ENCODE measurements around the gene SFXN4. TPM values are rescaled to one million over a fixed set of nuclear protein-coding genes. Genes with fewer than 3 reads are reported as not detected.
A peak's percentile ranks its signal among the peaks of the same experiment; 100 is the strongest.
"Not testable (repeated sequence)": the region's sequence is repeated elsewhere in the genome, so short reads cannot be mapped to it uniquely, and the experiment has no call there.

The SFXN4 gene
- total RNA-seq, 1 experiment from 2014 or later = 15.4 TPM

GRCh38 chr10:119115926-119116325 lies 49.6 kb downstream of the SFXN4 start:
- Histone ChIP-seq H3K79me2 (ENCODE audit: low read depth) (no peaks in the 10 kb centered on the region), H3K27me3 (ENCODE audit: insufficient read depth, low read depth) (no peaks in the 10 kb centered on the region), H3K4me2 (no peak overlapping the region), H3K9me3 (ENCODE audit: insufficient read depth, low read depth) (no peaks in the 10 kb centered on the region), H3K27ac (no peak overlapping the region), H3K9me2 (ENCODE audit: insufficient read depth) (no peaks in the 10 kb centered on the region), H3F3A (ENCODE audit: insufficient read depth, low read depth) (peaks cover 34% of the 10 kb centered on the region), H3K4me1 (replicated peaks; ENCODE audit: insufficient read depth) (peaks cover 34% of the 10 kb centered on the region), H3K4me3 (no peak overlapping the region), H2AFZ (no peak overlapping the region), H3K36me3 (ENCODE audit: low read depth) (no peaks in the 10 kb centered on the region), H4K20me1 (ENCODE audit: insufficient read depth) (no peaks in the 10 kb centered on the region)
- no peak for DNase-seq
- CTCF ChIA-PET = no interaction called here
- no TSS peak for BruUV-seq (replicated peaks)
- intact Hi-C loops (cut with micrococcal nuclease; ENCODE audit: unreplicated experiment) = no loop called here
- POLR2A ChIA-PET (ENCODE audit: unreplicated experiment) = no interaction called here
- no peak for TF ChIP-seq EZH2 (IDR thresholded peaks at IDR 0.05; ENCODE audit: low read depth)
- no peak for TF ChIP-seq CTCF (conservative IDR thresholded peaks at IDR 0.05)

GRCh38 chr10:119113751-119114732 lies 51.5 kb downstream of the SFXN4 start:
- CTCF ChIA-PET = interaction anchor here (0.6 to 0.8 kb wide), 2 partner anchors 10 to 13 kb away, joined by 3 to 4 read pairs; partner anchors contain the start of gene DENND10
- Histone ChIP-seq H3K9me3 (ENCODE audit: insufficient read depth, low read depth) (no peaks in the 10 kb centered on the region), H3K27ac (peak overlapping the region; percentile 95), H3F3A (ENCODE audit: insufficient read depth, low read depth) (peaks cover 34% of the 10 kb centered on the region), H2AFZ (no peak overlapping the region), H3K4me1 (replicated peaks; ENCODE audit: insufficient read depth) (peaks cover 34% of the 10 kb centered on the region), H3K9me2 (ENCODE audit: insufficient read depth) (no peaks in the 10 kb centered on the region), H4K20me1 (ENCODE audit: insufficient read depth) (no peaks in the 10 kb centered on the region), H3K4me3 (peak overlapping the region; percentile 2; the same call in 1 of the 2 replicates), H3K36me3 (ENCODE audit: low read depth) (no peaks in the 10 kb centered on the region), H3K79me2 (ENCODE audit: low read depth) (no peaks in the 10 kb centered on the region), H3K27me3 (ENCODE audit: insufficient read depth, low read depth) (no peaks in the 10 kb centered on the region), H3K4me2 (peak overlapping the region; percentile 38)
- peak in 1 of 2 experiments; percentile 93 for DNase-seq
- BruUV-seq (replicated peaks) = no TSS peak
- TF ChIP-seq EZH2 (IDR thresholded peaks at IDR 0.05; ENCODE audit: low read depth) = no peak
- no peak for TF ChIP-seq CTCF (conservative IDR thresholded peaks at IDR 0.05)
- POLR2A ChIA-PET (ENCODE audit: unreplicated experiment) = no interaction called here
- intact Hi-C loops (cut with micrococcal nuclease; ENCODE audit: unreplicated experiment) = loop anchor here (5.0 kb wide), 1 partner anchor 37 kb away; no protein-coding TSS in a partner anchor

- Histone ChIP-seq H3K79me2 (ENCODE audit: low read depth) (no peaks in the 10 kb centered on the region), H2AFZ (no peak overlapping the region), H3K27ac (peak overlapping the region; percentile 95; the same call in 1 of the 2 replicates), H3K9me2 (ENCODE audit: insufficient read depth) (no peaks in the 10 kb centered on the region), H4K20me1 (ENCODE audit: insufficient read depth) (no peaks in the 10 kb centered on the region), H3F3A (ENCODE audit: insufficient read depth, low read depth) (peaks cover 34% of the 10 kb centered on the region), H3K4me3 (no peak overlapping the region), H3K36me3 (ENCODE audit: low read depth) (no peaks in the 10 kb centered on the region), H3K4me1 (replicated peaks; ENCODE audit: insufficient read depth) (peaks cover 34% of the 10 kb centered on the region), H3K9me3 (ENCODE audit: insufficient read depth, low read depth) (no peaks in the 10 kb centered on the region), H3K27me3 (ENCODE audit: insufficient read depth, low read depth) (no peaks in the 10 kb centered on the region), H3K4me2 (no peak overlapping the region)
- ChIA-PET CTCF (interaction anchor here (0.6 kb wide), 1 partner anchor 94 kb away, joined by 4 read pairs; no protein-coding TSS in a partner anchor), POLR2A (ENCODE audit: unreplicated experiment) (interaction anchor here (0.7 kb wide), 1 partner anchor 67 kb away, joined by 3 read pairs; no protein-coding TSS in a partner anchor)
- intact Hi-C loops (cut with micrococcal nuclease; ENCODE audit: unreplicated experiment) = loop anchor here (5.0 kb wide), 1 partner anchor 35 kb away; no protein-coding TSS in a partner anchor
- no TSS peak for BruUV-seq (replicated peaks)
- TF ChIP-seq CTCF (conservative IDR thresholded peaks at IDR 0.05) = no peak
- no peak for DNase-seq
Measured at GRCh38 chr10:119112056-119112455, 53.5 kb downstream of the SFXN4 start.

- not testable (repeated sequence) for BruUV-seq (replicated peaks); H2AFZ ChIP-seq
Measured at GRCh38 chr10:119107771-119108170, 57.7 kb downstream of the SFXN4 start.

GRCh38 chr10:119107106-119107505 lies 58.4 kb downstream of the SFXN4 start:
- H2AFZ ChIP-seq; H3K4me3 ChIP-seq; POLR2A ChIA-PET (ENCODE audit: unreplicated experiment); BruUV-seq (replicated peaks); CTCF ChIA-PET; intact Hi-C loops (cut with micrococcal nuclease; ENCODE audit: unreplicated experiment); H3K9me3 ChIP-seq (ENCODE audit: insufficient read depth, low read depth); H3K9me2 ChIP-seq (ENCODE audit: insufficient read depth); DNase-seq; H3K36me3 ChIP-seq (ENCODE audit: low read depth); H3K27me3 ChIP-seq (ENCODE audit: insufficient read depth, low read depth); H4K20me1 ChIP-seq (ENCODE audit: insufficient read depth); H3K27ac ChIP-seq; H3K4me2 ChIP-seq: not testable (repeated sequence)
- Histone ChIP-seq H3K79me2 (ENCODE audit: low read depth) (peaks cover 18% of the 10 kb centered on the region), H3F3A (ENCODE audit: insufficient read depth, low read depth) (peaks cover 14% of the 10 kb centered on the region; the same call in 1 of the 2 replicates), H3K4me1 (replicated peaks; ENCODE audit: insufficient read depth) (peaks cover 15% of the 10 kb centered on the region; the same call in 1 of the 2 replicates)

More at GRCh38 chr10:119107771-119108170, 57.7 kb downstream of the SFXN4 start:
- DNase-seq; POLR2A ChIA-PET (ENCODE audit: unreplicated experiment); H3K4me2 ChIP-seq; H4K20me1 ChIP-seq (ENCODE audit: insufficient read depth); intact Hi-C loops (cut with micrococcal nuclease; ENCODE audit: unreplicated experiment); H3K9me2 ChIP-seq (ENCODE audit: insufficient read depth); H3K9me3 ChIP-seq (ENCODE audit: insufficient read depth, low read depth); CTCF ChIA-PET; H3K4me3 ChIP-seq; H3K36me3 ChIP-seq (ENCODE audit: low read depth); H3K27ac ChIP-seq; H3K27me3 ChIP-seq (ENCODE audit: insufficient read depth, low read depth): not testable (repeated sequence)
- Histone ChIP-seq H3K79me2 (ENCODE audit: low read depth) (peaks cover 18% of the 10 kb centered on the region), H3F3A (ENCODE audit: insufficient read depth, low read depth) (peaks cover 20% of the 10 kb centered on the region), H3K4me1 (replicated peaks; ENCODE audit: insufficient read depth) (peaks cover 22% of the 10 kb centered on the region; the same call in 1 of the 2 replicates)

Measured in PC-9 (cell line).